ENCODE measurements around the gene CCL4. TPM values are rescaled to one million over a fixed set of nuclear protein-coding genes. Genes with fewer than 3 reads are reported as not detected.
A peak's percentile ranks its signal among the peaks of the same experiment; 100 is the strongest.
"Not testable (repeated sequence)": the region's sequence is repeated elsewhere in the genome, so short reads cannot be mapped to it uniquely, and the experiment has no call there.

CCL4 gene
- total and polyA plus RNA-seq, 8 donors: 1.6 to 10.7 (median 8.1) TPM; not detected in 2

- peaks cover 0 to 8% (median 5%) of the 10 kb centered on the region in 4 donors for H3K9me3 ChIP-seq
- TF ChIP-seq POLR2AphosphoS5 (IDR thresholded peaks at IDR 0.05): no peak
- no peak for TF ChIP-seq POLR2A (IDR thresholded peaks at IDR 0.05)
- no peak for TF ChIP-seq EP300 (IDR thresholded peaks at IDR 0.05)
- no peak for TF ChIP-seq CTCF (IDR thresholded peaks at IDR 0.05)
- H3K4me3 ChIP-seq: no peak overlapping the region
- no peaks in the 10 kb centered on the region for H3K27me3 ChIP-seq
- H3K36me3 ChIP-seq: no peaks in the 10 kb centered on the region
- 50 to 76% (median 70%) methylated on average over 1 of the region's 1 CpG for WGBS, 5 donors
- no peaks in the 10 kb centered on the region for H3K4me1 ChIP-seq
- no peak for DNase-seq
- no peak overlapping the region for H3K27ac ChIP-seq
- intact Hi-C loops (cut with DNase I; ENCODE audit: low total_unique reads): loop anchor here (10.0 kb wide), 1 partner anchor 100 kb away; no protein-coding TSS in a partner anchor
Measured at GRCh38 chr17:36074365-36074764, 29.3 kb upstream of the CCL4 start.

- intact Hi-C loops (cut with DNase I; ENCODE audit: low total_unique reads); H3K36me3 ChIP-seq; H3K4me3 ChIP-seq; DNase-seq; H3K27me3 ChIP-seq; H3K9me3 ChIP-seq; H3K4me1 ChIP-seq: not testable (repeated sequence)
- H3K27ac ChIP-seq: peak overlapping the region; percentile 13 to 71 (median 57)
- 58 to 69% (median 68%) methylated on average over 5 of the region's 5 CpGs for WGBS, 5 donors
Measured at GRCh38 chr17:36081681-36082471, 21.8 kb upstream of the CCL4 start.

GRCh38 chr17:36082482-36083120 is 21.0 kb upstream of the CCL4 start:
- H3K27me3 ChIP-seq; H3K9me3 ChIP-seq; H3K4me3 ChIP-seq; intact Hi-C loops (cut with DNase I; ENCODE audit: low total_unique reads); H3K4me1 ChIP-seq; H3K36me3 ChIP-seq: not testable (repeated sequence)
- 54 to 66% (median 64%) methylated on average over 8 of the region's 8 CpGs for WGBS, 5 donors
- peak in 1 of 2 donors; percentile 67 for DNase-seq
- peak overlapping the region; percentile 13 to 71 (median 57) for H3K27ac ChIP-seq

- 78 to 87% (median 83%) methylated on average over 2 of the region's 2 CpGs for WGBS, 5 donors
- H3K36me3 ChIP-seq; intact Hi-C loops (cut with DNase I; ENCODE audit: low total_unique reads); DNase-seq; H3K27me3 ChIP-seq; H3K4me3 ChIP-seq; H3K9me3 ChIP-seq; H3K27ac ChIP-seq: not testable (repeated sequence)
- H3K4me1 ChIP-seq: peaks cover 0 to 11% (median 0%) of the 10 kb centered on the region in 4 donors
Measured at GRCh38 chr17:36083691-36084090, 19.9 kb upstream of the CCL4 start.

- 23 to 41% (median 26%) methylated on average over 1 of the region's 1 CpG for WGBS, 5 donors
- DNase-seq: peak in 1 of 2 donors; percentile 22
- Histone ChIP-seq H3K4me1 (peaks cover 0 to 14% (median 3%) of the 10 kb centered on the region in 4 donors), H3K27ac (no peak overlapping the region), H3K4me3 (no peak overlapping the region), H3K36me3 (no peaks in the 10 kb centered on the region), H3K9me3 (no peaks in the 10 kb centered on the region), H3K27me3 (peaks cover 0 to 21% (median 5%) of the 10 kb centered on the region in 3 donors)
- TF ChIP-seq EP300 (IDR thresholded peaks at IDR 0.05) (no peak), POLR2AphosphoS5 (IDR thresholded peaks at IDR 0.05) (no peak), POLR2A (IDR thresholded peaks at IDR 0.05) (no peak), CTCF (IDR thresholded peaks at IDR 0.05) (no peak)
- intact Hi-C loops (cut with DNase I; ENCODE audit: low total_unique reads): no loop called here
Measured at GRCh38 chr17:36085765-36086164, 17.9 kb upstream of the CCL4 start.

GRCh38 chr17:36086791-36087190 is 16.8 kb upstream of the CCL4 start:
- no peak overlapping the region for H3K27ac ChIP-seq
- no peaks in the 10 kb centered on the region for H3K9me3 ChIP-seq
- DNase-seq: no peak
- peaks cover 0 to 14% (median 3%) of the 10 kb centered on the region in 4 donors for H3K4me1 ChIP-seq
- no peaks in the 10 kb centered on the region for H3K36me3 ChIP-seq
- TF ChIP-seq POLR2AphosphoS5 (IDR thresholded peaks at IDR 0.05) (no peak), POLR2A (IDR thresholded peaks at IDR 0.05) (no peak), CTCF (IDR thresholded peaks at IDR 0.05) (no peak), EP300 (IDR thresholded peaks at IDR 0.05) (no peak)
- no peak overlapping the region for H3K4me3 ChIP-seq
- intact Hi-C loops (cut with DNase I; ENCODE audit: low total_unique reads): no loop called here
- WGBS, 5 donors: 69 to 87% (median 79%) methylated on average over 1 of the region's 1 CpG
- H3K27me3 ChIP-seq: peaks cover 0 to 21% (median 5%) of the 10 kb centered on the region in 3 donors

- H3K9me3 ChIP-seq; H3K27ac ChIP-seq; H3K36me3 ChIP-seq; H3K4me3 ChIP-seq; DNase-seq; intact Hi-C loops (cut with DNase I; ENCODE audit: low total_unique reads): not testable (repeated sequence)
- WGBS, 5 donors: 31 to 75% methylated on average over 1 of the region's 3 CpGs; no CpG with 5 or more reads in 3 of the 5 donors
- H3K4me1 ChIP-seq: peaks cover 0 to 14% (median 3%) of the 10 kb centered on the region in 4 donors
- peaks cover 0 to 21% (median 5%) of the 10 kb centered on the region in 3 donors for H3K27me3 ChIP-seq
Measured at GRCh38 chr17:36087471-36087870, 16.2 kb upstream of the CCL4 start.
